Middle frontal gyrus (tissue), 1 donor: ENCODE data around the gene HIC1.

Source experiments
- DNase-seq: peaks from one replicate; pipeline ENCODE4 v3.0.0-alpha.2; 2015; ENCODE audit warnings: low spot score; ENCODE audit errors: extremely low spot score

The HIC1 gene

GRCh38 chr17:2025622-2026309, 29.1 kb upstream of the HIC1 start:
- peak; percentile 30 for DNase-seq

- DNase-seq: no peak
Observed at GRCh38 chr17:2027528-2028233, 27.2 kb upstream of the HIC1 start.

- DNase-seq: no peak
Observed at GRCh38 chr17:2028234-2028614, 26.7 kb upstream of the HIC1 start.

GRCh38 chr17:2028737-2029136, 26.2 kb upstream of the HIC1 start:
- no peak for DNase-seq

- peak; percentile 87 for DNase-seq
Observed at GRCh38 chr17:2029911-2030778, 24.8 kb upstream of the HIC1 start, which contains the start of gene DPH1. Gene DPH1, plus strand, starts transcription at chr17:2030153. Its CDS starts 17 bp downstream, at chr17:2030170.

GRCh38 chr17:2030779-2031163, 24.1 kb upstream of the HIC1 start:
- DNase-seq: peak; percentile 68

- no peak for DNase-seq
Observed at GRCh38 chr17:2033153-2033552, 21.8 kb upstream of the HIC1 start.

GRCh38 chr17:2034157-2034556, 20.7 kb upstream of the HIC1 start:
- no peak for DNase-seq

- no peak for DNase-seq
Observed at GRCh38 chr17:2034806-2035540, 19.9 kb upstream of the HIC1 start.

- DNase-seq: no peak
Observed at GRCh38 chr17:2035541-2036488, 19.1 kb upstream of the HIC1 start.

GRCh38 chr17:2037155-2037554, 17.7 kb upstream of the HIC1 start:
- no peak for DNase-seq

GRCh38 chr17:2040219-2040827, 14.6 kb upstream of the HIC1 start:
- no peak for DNase-seq

- no peak for DNase-seq
Observed at GRCh38 chr17:2040942-2041560, 13.9 kb upstream of the HIC1 start.

- DNase-seq: peak; percentile 90
Observed at GRCh38 chr17:2041561-2042389, 13.1 kb upstream of the HIC1 start, which contains the start of gene OVCA2. Gene OVCA2, plus strand, starts transcription at chr17:2042022. Its CDS starts 26 bp downstream, at chr17:2042048.

GRCh38 chr17:2042390-2042847, 12.5 kb upstream of the HIC1 start:
- no peak for DNase-seq

- DNase-seq: no peak
Observed at GRCh38 chr17:2042933-2043332, 12.0 kb upstream of the HIC1 start.

GRCh38 chr17:2043785-2044184, 11.1 kb upstream of the HIC1 start:
- DNase-seq: no peak

GRCh38 chr17:2044263-2044894, 10.5 kb upstream of the HIC1 start:
- no peak for DNase-seq
